Calu3 (cell line): ENCODE results near the gene KRABD2.

Source experiments
- BruUV-seq: library from RNA; stranded (reverse); fragments of 400-500 nt; replicated peaks from 2 replicates; lab custom pipeline; 2021; lab: Mats Ljungman, UMichigan
- CTCF ChIA-PET: fragments of 300-600 bp; sonication (Branson Sonifier 250); formaldehyde crosslinking; loops from one replicate; lab custom pipeline; 2022; ENCODE audit warnings: antibody characterized with exemption; lab: Charles Lee
- DNase-seq: peaks from one replicate; pipeline ENCODE4 v3.0.0; 2022
- H3K27ac Mint-ChIP-seq: one replicate; pipeline ENCODE4 v1.8.0; 2022; ENCODE audit warnings: mixed read lengths; ENCODE audit not compliant: unreplicated experiment
- H3K27me3 Mint-ChIP-seq: one replicate; pipeline ENCODE4 v1.8.0; 2022; ENCODE audit warnings: mixed read lengths; ENCODE audit not compliant: unreplicated experiment
- H3K36me3 Mint-ChIP-seq: one replicate; pipeline ENCODE4 v1.8.0; 2022; ENCODE audit warnings: mild to moderate bottlenecking, moderate library complexity, mixed read lengths; ENCODE audit not compliant: insufficient read depth, unreplicated experiment
- H3K4me1 Mint-ChIP-seq: one replicate; pipeline ENCODE4 v1.8.0; 2022; ENCODE audit warnings: mild to moderate bottlenecking, low read depth, mixed read lengths; ENCODE audit not compliant: unreplicated experiment
- H3K4me3 Mint-ChIP-seq: one replicate; pipeline ENCODE4 v1.8.0; 2022; ENCODE audit warnings: mild to moderate bottlenecking, low read depth, moderate library complexity, mixed read lengths; ENCODE audit not compliant: unreplicated experiment
- H3K9me3 Mint-ChIP-seq: one replicate; pipeline ENCODE4 v1.8.0; 2022; ENCODE audit warnings: low read depth, mixed read lengths; ENCODE audit not compliant: unreplicated experiment
- CTCF ChIP-seq: fragments of 200-600 bp; IDR thresholded peaks from one replicate; pipeline ENCODE4 v1.8.0; 2022; ENCODE audit warnings: antibody characterized with exemption; ENCODE audit not compliant: unreplicated experiment
- intact Hi-C: fragments of 100-400 bp; cut with micrococcal nuclease; formaldehyde crosslinking; loops from one replicate; pipeline ENCODE4 v1.10.0; 2022; ENCODE audit not compliant: unreplicated experiment

KRABD2 gene

GRCh38 chr17:8345052-8345690 lies 31.3 kb downstream of the KRABD2 start:
- no TSS peak for BruUV-seq
- no peak for TF ChIP-seq CTCF
- no peak overlapping the region for H3K4me3 Mint-ChIP-seq
- DNase-seq = no peak
- H3K9me3 Mint-ChIP-seq = no peaks in the 10 kb centered on the region
- H3K4me1 Mint-ChIP-seq = no peaks in the 10 kb centered on the region
- H3K36me3 Mint-ChIP-seq = no peaks in the 10 kb centered on the region
- intact Hi-C loops = no loop called here
- CTCF ChIA-PET = interaction anchor here (0.6 kb wide), 1 partner anchor 13 kb away, joined by 3 read pairs; no protein-coding TSS in a partner anchor
- peaks cover 24% of the 10 kb centered on the region for H3K27me3 Mint-ChIP-seq
- H3K27ac Mint-ChIP-seq = no peak overlapping the region

GRCh38 chr17:8341456-8341855 lies 35.0 kb downstream of the KRABD2 start:
- peaks cover 34% of the 10 kb centered on the region for H3K27me3 Mint-ChIP-seq
- TF ChIP-seq CTCF = no peak
- intact Hi-C loops = no loop called here
- H3K4me1 Mint-ChIP-seq = no peaks in the 10 kb centered on the region
- no TSS peak for BruUV-seq
- H3K36me3 Mint-ChIP-seq = no peaks in the 10 kb centered on the region
- CTCF ChIA-PET = interaction anchor here (0.6 kb wide), 1 partner anchor 12 kb away, joined by 3 read pairs; no protein-coding TSS in a partner anchor
- no peak for DNase-seq
- no peaks in the 10 kb centered on the region for H3K9me3 Mint-ChIP-seq
- no peak overlapping the region for H3K27ac Mint-ChIP-seq
- H3K4me3 Mint-ChIP-seq = no peak overlapping the region

- H3K27me3 Mint-ChIP-seq = peaks cover 24% of the 10 kb centered on the region
- no TSS peak for BruUV-seq
- no peak for TF ChIP-seq CTCF
- intact Hi-C loops = no loop called here
- H3K9me3 Mint-ChIP-seq = no peaks in the 10 kb centered on the region
- H3K4me3 Mint-ChIP-seq = no peak within 1 kb of the TSS
- H3K4me1 Mint-ChIP-seq = no peaks in the 10 kb centered on the region
- CTCF ChIA-PET = no interaction called here
- H3K36me3 Mint-ChIP-seq = no peaks in the 10 kb centered on the region
- DNase-seq = no peak
- no peak within 1 kb of the TSS for H3K27ac Mint-ChIP-seq
Measured at GRCh38 chr17:8339540-8339939, 37.0 kb downstream of the KRABD2 start, which contains the start of gene ODF4. Gene ODF4 (plus strand): TSS chr17:8339840. CDS start chr17:8340052, 212 bp downstream.

GRCh38 chr17:8338753-8339140 lies 37.8 kb downstream of the KRABD2 start:
- Mint-ChIP-seq H3K36me3 (no peaks in the 10 kb centered on the region), H3K27me3 (peaks cover 23% of the 10 kb centered on the region), H3K4me3 (no peak overlapping the region), H3K9me3 (no peaks in the 10 kb centered on the region), H3K27ac (no peak overlapping the region), H3K4me1 (no peaks in the 10 kb centered on the region)
- BruUV-seq = no TSS peak
- no peak for TF ChIP-seq CTCF
- no peak for DNase-seq
- intact Hi-C loops = no loop called here
- CTCF ChIA-PET = interaction anchor here (0.9 kb wide), 1 partner anchor 43 kb away, joined by 3 read pairs; no protein-coding TSS in a partner anchor
